ENCODE data around the gene ZFAND3. TPM values are rescaled to one million over a fixed set of nuclear protein-coding genes. Genes with fewer than 3 reads are reported as not detected.
"Not testable (repeated sequence)": the region's sequence is repeated elsewhere in the genome, so short reads cannot be mapped to it uniquely, and the experiment has no call there.

Gene ZFAND3
- total RNA-seq, 1 donor from 2014 or later = 32.7 TPM

GRCh38 chr6:37941871-37942270 lies 122.3 kb downstream of the ZFAND3 start:
- H3K27me3 ChIP-seq = no peaks in the 10 kb centered on the region
- H3K4me3 ChIP-seq = no peak overlapping the region
- no peaks in the 10 kb centered on the region for H3K36me3 ChIP-seq
- no peak for DNase-seq (ENCODE audit: low spot score in 2 of 2)
- H3K27ac ChIP-seq = no peak overlapping the region
- no peak for TF ChIP-seq CTCF (IDR thresholded peaks at IDR 0.05)
- intact Hi-C loops (cut with DNase I) = no loop called here
- no peaks in the 10 kb centered on the region for H3K4me1 ChIP-seq
- H3K9me3 ChIP-seq = no peaks in the 10 kb centered on the region

- intact Hi-C loops (cut with DNase I) = no loop called here
- no peaks in the 10 kb centered on the region for H3K4me1 ChIP-seq
- H3K27ac ChIP-seq = no peak overlapping the region
- no peak for TF ChIP-seq CTCF (IDR thresholded peaks at IDR 0.05)
- no peaks in the 10 kb centered on the region for H3K36me3 ChIP-seq
- H3K4me3 ChIP-seq = no peak overlapping the region
- H3K9me3 ChIP-seq = no peaks in the 10 kb centered on the region
- H3K27me3 ChIP-seq = no peaks in the 10 kb centered on the region
- no peak for DNase-seq (ENCODE audit: low spot score in 2 of 2)
Observed at GRCh38 chr6:37942606-37943376, 123.3 kb downstream of the ZFAND3 start.

GRCh38 chr6:37943436-37944058 lies 124.0 kb downstream of the ZFAND3 start:
- Histone ChIP-seq H3K27ac (no peak overlapping the region), H3K9me3 (no peaks in the 10 kb centered on the region), H3K27me3 (no peaks in the 10 kb centered on the region), H3K36me3 (no peaks in the 10 kb centered on the region), H3K4me1 (no peaks in the 10 kb centered on the region), H3K4me3 (no peak overlapping the region)
- DNase-seq (ENCODE audit: low spot score in 2 of 2) = no peak
- TF ChIP-seq CTCF (IDR thresholded peaks at IDR 0.05) = no peak
- intact Hi-C loops (cut with DNase I) = no loop called here

- Histone ChIP-seq H3K36me3 (no peaks in the 10 kb centered on the region), H3K27ac (no peak overlapping the region), H3K27me3 (no peaks in the 10 kb centered on the region), H3K4me3 (no peak overlapping the region), H3K4me1 (no peaks in the 10 kb centered on the region), H3K9me3 (no peaks in the 10 kb centered on the region)
- intact Hi-C loops (cut with DNase I) = no loop called here
- no peak for DNase-seq (ENCODE audit: low spot score in 2 of 2)
- no peak for TF ChIP-seq CTCF (IDR thresholded peaks at IDR 0.05)
Observed at GRCh38 chr6:37946057-37946456, 126.5 kb downstream of the ZFAND3 start.

- Histone ChIP-seq H3K36me3 (no peaks in the 10 kb centered on the region), H3K9me3 (no peaks in the 10 kb centered on the region), H3K4me3 (no peak overlapping the region), H3K27me3 (no peaks in the 10 kb centered on the region), H3K4me1 (no peaks in the 10 kb centered on the region), H3K27ac (no peak overlapping the region)
- intact Hi-C loops (cut with DNase I) = no loop called here
- no peak for DNase-seq (ENCODE audit: low spot score in 2 of 2)
- TF ChIP-seq CTCF (IDR thresholded peaks at IDR 0.05) = no peak
Observed at GRCh38 chr6:37947468-37947867, 127.9 kb downstream of the ZFAND3 start.

- H3K4me3 ChIP-seq; DNase-seq (ENCODE audit: low spot score in 2 of 2); H3K4me1 ChIP-seq; H3K27ac ChIP-seq; H3K9me3 ChIP-seq; H3K27me3 ChIP-seq; H3K36me3 ChIP-seq; intact Hi-C loops (cut with DNase I): not testable (repeated sequence)
Observed at GRCh38 chr6:37948584-37948983, 129.1 kb downstream of the ZFAND3 start.

All from ascending aorta (tissue), 2 donors.